K562 (cell line): ENCODE results near the gene FCHO2.

ENCODE experiments used
- CBFB ChIP-seq: sonication (generic); formaldehyde crosslinking; IDR thresholded peaks from 2 replicates; pipeline ENCODE4 v1.4.0; 2020; ENCODE audit warnings: mild to moderate bottlenecking, missing genetic modification reagents
- MCM7 ChIP-seq, 2 experiments: fragments of 450-650 bp; IDR thresholded peaks; 2 replicates each; pipeline ENCODE4 v1.6.1; 2016 to 2018
- NRF1 ChIP-seq, 2 experiments: fragments of 450-650 bp; IDR thresholded peaks in 1 of 2; conservative IDR thresholded peaks in 1 of 2; 2 replicates each; pipeline ENCODE4 v1.6.1; 2014; ENCODE audit warnings: mild to moderate bottlenecking in 2 of 2
- SP1 ChIP-seq: sonication (generic); formaldehyde crosslinking; IDR thresholded peaks from 2 replicates; pipeline ENCODE4 v1.8.1; 2022; ENCODE audit warnings: mild to moderate bottlenecking, missing genetic modification reagents
- SRSF3 ChIP-seq: fragments of 200-400 bp; formaldehyde crosslinking; IDR thresholded peaks from 2 replicates; pipeline ENCODE4 v1.6.1; 2016; ENCODE audit warnings: mild to moderate bottlenecking, low read length, moderate library complexity; ENCODE audit not compliant: insufficient read depth
- TAF1 ChIP-seq: IDR thresholded peaks from 2 replicates; pipeline ENCODE4 v1.6.1; 2011; ENCODE audit warnings: mild to moderate bottlenecking, low read length, moderate library complexity; ENCODE audit not compliant: insufficient read depth, control insufficient read depth, severe bottlenecking; ENCODE audit errors: extremely low read depth

- peak; percentile 62 for TF ChIP-seq TAF1
- no peak for TF ChIP-seq CBFB (CRISPR knock-in tag)
- no peak for TF ChIP-seq MCM7 (IDR thresholded peaks at IDR 0.05)
- TF ChIP-seq NRF1 (conservative IDR thresholded peaks at IDR 0.05 in 1 of 2, IDR thresholded peaks at IDR 0.05 in 1 of 2) = no peak
- TF ChIP-seq SP1 (CRISPR knock-in tag) = no peak
- no peak for TF ChIP-seq SRSF3
Observed at GRCh38 chr5:72956324-72957140, 691 bp downstream of the FCHO2 start.
